ENCODE results near the gene SLBP.

- no peak for TF ChIP-seq ZNF70 (CRISPR knock-in tag; IDR thresholded peaks at IDR 0.05)
- no peak for TF ChIP-seq ZFP30 (CRISPR knock-in tag; IDR thresholded peaks at IDR 0.05)
These were observed 63.2 kb downstream of the SLBP start for GRCh38 chr4:1648962-1649361.
